Mucosa of stomach (tissue), 1 donor: ENCODE measurements around the gene MAGI1.

Experiments
- H3K27me3 ChIP-seq: one replicate; pipeline ENCODE4 v1.7.0; 2013; ENCODE audit warnings: mild to moderate bottlenecking, low read length; ENCODE audit not compliant: control insufficient read depth, insufficient read depth
- H3K36me3 ChIP-seq: one replicate; pipeline ENCODE4 v1.7.0; 2013; ENCODE audit warnings: low read length; ENCODE audit not compliant: control insufficient read depth, insufficient read depth
- H3K4me1 ChIP-seq: one replicate; pipeline ENCODE4 v1.7.0; 2013; ENCODE audit warnings: mild to moderate bottlenecking, low read length; ENCODE audit not compliant: control insufficient read depth, insufficient read depth
- H3K4me3 ChIP-seq: one replicate; pipeline ENCODE4 v1.7.0; 2013; ENCODE audit warnings: low read length
- H3K9ac ChIP-seq: one replicate; pipeline ENCODE4 v1.7.0; 2013; ENCODE audit warnings: mild to moderate bottlenecking, low read length, moderate library complexity
- H3K9me3 ChIP-seq: one replicate; pipeline ENCODE4 v1.7.0; 2013; ENCODE audit warnings: mild to moderate bottlenecking, low read length, moderate library complexity; ENCODE audit not compliant: control insufficient read depth
- donor health status: Pancreatic carcinoma.

The MAGI1 gene

DNA sequence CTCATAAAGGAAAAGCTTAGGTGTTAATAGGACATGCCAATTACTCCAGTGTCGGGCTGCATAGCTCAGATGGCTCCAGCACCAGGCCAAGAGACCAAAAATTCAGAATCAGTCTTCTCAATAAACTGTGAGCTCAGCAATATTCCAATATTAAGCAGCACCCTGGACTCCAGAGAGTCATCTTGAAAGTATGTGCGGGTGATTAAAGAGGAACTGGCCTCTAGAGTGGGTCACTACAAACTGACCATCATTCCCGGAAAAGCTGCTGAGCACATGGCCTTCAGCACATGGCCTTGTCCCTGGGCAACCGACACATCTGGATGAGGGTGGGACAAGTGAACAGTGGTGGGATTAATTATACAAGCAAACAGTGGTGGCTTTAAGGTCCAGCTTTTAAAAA lies 59.0 kb downstream of the MAGI1 start:
- no peaks in the 10 kb centered on the region for H3K36me3 ChIP-seq
- H3K9me3 ChIP-seq, result no peaks in the 10 kb centered on the region
- H3K4me3 ChIP-seq, result no peak overlapping the region
- H3K9ac ChIP-seq, result no peak overlapping the region
- H3K4me1 ChIP-seq, result no peaks in the 10 kb centered on the region
- no peaks in the 10 kb centered on the region for H3K27me3 ChIP-seq

DNA sequence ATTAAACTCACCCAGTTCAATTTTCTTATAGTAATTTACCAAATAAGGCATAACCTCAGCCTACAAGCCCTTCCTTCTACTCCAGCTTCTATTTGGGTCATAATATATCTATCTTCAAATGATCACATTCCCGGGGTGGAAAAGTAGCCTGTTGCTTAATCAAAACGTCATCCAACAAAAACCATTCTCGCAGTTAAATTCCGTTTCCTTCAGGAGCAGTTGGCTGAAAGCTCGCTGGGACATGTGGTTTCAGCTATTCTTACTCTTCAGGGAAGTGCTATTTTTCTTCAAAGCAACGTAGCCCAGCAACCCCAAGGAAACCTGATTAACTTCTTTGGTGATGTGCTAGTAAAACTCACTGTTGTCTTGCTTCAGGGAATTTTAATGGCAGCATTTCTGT lies 59.6 kb downstream of the MAGI1 start:
- Histone ChIP-seq H3K36me3 (peaks cover 3% of the 10 kb centered on the region), H3K27me3 (no peaks in the 10 kb centered on the region), H3K9me3 (no peaks in the 10 kb centered on the region), H3K4me3 (no peak overlapping the region), H3K4me1 (no peaks in the 10 kb centered on the region), H3K9ac (no peak overlapping the region)

DNA sequence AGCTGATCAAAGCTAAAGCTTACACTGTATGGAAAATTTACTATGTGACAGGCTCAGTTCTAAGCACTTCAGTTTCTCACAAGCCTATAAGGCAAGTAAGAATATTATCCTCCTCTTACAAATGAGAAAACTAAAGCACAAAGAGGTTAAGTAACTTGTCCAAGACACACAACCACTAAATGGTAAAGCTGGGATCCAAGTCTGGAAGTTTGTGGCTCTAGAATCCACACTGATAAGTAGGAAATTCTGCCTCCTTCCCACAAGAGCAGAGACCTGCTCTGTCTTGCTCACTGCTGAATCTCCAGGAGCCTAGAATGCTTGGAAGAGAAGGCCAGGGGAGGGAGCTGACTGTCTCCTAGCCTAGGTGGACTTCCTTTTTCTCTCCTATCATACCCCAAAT lies 60.6 kb downstream of the MAGI1 start:
- Histone ChIP-seq H3K4me3 (no peak overlapping the region), H3K9me3 (no peaks in the 10 kb centered on the region), H3K27me3 (no peaks in the 10 kb centered on the region), H3K4me1 (no peaks in the 10 kb centered on the region), H3K9ac (no peak overlapping the region), H3K36me3 (peaks cover 3% of the 10 kb centered on the region)

DNA sequence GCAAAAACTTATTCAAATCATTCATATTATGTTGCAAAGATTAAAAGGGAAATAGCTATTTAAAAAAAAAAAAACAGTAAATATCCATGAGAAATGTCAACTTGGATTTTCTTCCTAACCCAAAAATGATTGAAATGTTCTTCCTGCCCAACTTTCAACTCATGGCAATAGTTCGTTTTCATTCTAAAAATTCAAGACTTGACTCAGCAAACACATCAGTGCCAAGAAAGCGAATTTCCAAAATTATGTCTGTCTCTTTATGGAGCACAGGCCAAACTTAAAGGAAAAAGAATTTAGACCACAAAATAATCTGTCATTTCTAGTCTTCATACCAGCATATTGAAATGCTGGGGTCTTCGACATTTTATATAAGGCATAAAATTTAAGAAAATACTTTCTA lies 63.7 kb downstream of the MAGI1 start:
- H3K9ac ChIP-seq, result no peak overlapping the region
- H3K36me3 ChIP-seq, result peaks cover 3% of the 10 kb centered on the region
- H3K4me1 ChIP-seq, result peaks cover 12% of the 10 kb centered on the region
- no peaks in the 10 kb centered on the region for H3K9me3 ChIP-seq
- H3K4me3 ChIP-seq, result no peak overlapping the region
- no peaks in the 10 kb centered on the region for H3K27me3 ChIP-seq

DNA sequence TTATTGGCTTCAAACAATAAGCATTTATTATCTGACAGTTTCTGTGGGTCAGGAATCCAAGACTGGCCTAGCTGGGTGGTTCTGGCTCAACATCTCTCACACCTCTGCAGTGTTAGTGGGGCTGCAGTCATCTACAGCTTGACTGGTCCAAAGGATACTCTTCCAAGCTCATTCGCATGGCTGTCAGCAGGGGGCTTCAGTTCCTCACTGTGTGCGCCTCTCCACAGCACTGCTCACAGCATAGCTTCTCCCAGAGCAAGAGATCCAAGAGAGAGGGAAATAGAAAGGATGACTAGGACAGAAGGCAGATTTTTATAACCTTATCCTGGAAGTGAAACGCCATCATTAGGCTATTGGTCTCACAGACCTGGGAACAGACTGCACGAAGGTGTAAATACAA lies 64.2 kb downstream of the MAGI1 start:
- Histone ChIP-seq H3K4me1 (peaks cover 12% of the 10 kb centered on the region), H3K4me3 (no peak overlapping the region), H3K9me3 (no peaks in the 10 kb centered on the region), H3K27me3 (no peaks in the 10 kb centered on the region), H3K9ac (no peak overlapping the region), H3K36me3 (peaks cover 3% of the 10 kb centered on the region)

DNA sequence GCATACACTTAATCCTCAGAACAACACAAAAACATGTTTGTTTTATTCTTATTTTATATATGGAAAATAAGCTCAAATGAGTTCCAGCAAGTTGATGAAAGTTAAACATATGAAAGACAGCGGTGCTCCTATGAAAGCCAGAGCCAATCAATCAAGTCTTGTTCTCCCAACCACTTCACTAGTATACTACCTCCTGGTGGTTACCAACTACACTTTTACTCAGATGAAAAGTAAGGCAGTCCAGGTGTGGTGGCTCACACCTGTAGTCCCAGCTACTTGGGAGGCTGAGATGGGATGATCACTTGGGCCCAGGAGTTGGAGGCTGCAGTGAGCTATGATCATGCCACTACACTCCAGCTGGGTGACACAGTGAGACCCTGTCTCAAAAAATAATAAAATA lies 66.0 kb downstream of the MAGI1 start:
- Histone ChIP-seq H3K36me3 (peaks cover 3% of the 10 kb centered on the region), H3K9me3 (no peaks in the 10 kb centered on the region), H3K27me3 (no peaks in the 10 kb centered on the region), H3K4me1 (peaks cover 12% of the 10 kb centered on the region), H3K9ac (no peak overlapping the region), H3K4me3 (no peak overlapping the region)

DNA sequence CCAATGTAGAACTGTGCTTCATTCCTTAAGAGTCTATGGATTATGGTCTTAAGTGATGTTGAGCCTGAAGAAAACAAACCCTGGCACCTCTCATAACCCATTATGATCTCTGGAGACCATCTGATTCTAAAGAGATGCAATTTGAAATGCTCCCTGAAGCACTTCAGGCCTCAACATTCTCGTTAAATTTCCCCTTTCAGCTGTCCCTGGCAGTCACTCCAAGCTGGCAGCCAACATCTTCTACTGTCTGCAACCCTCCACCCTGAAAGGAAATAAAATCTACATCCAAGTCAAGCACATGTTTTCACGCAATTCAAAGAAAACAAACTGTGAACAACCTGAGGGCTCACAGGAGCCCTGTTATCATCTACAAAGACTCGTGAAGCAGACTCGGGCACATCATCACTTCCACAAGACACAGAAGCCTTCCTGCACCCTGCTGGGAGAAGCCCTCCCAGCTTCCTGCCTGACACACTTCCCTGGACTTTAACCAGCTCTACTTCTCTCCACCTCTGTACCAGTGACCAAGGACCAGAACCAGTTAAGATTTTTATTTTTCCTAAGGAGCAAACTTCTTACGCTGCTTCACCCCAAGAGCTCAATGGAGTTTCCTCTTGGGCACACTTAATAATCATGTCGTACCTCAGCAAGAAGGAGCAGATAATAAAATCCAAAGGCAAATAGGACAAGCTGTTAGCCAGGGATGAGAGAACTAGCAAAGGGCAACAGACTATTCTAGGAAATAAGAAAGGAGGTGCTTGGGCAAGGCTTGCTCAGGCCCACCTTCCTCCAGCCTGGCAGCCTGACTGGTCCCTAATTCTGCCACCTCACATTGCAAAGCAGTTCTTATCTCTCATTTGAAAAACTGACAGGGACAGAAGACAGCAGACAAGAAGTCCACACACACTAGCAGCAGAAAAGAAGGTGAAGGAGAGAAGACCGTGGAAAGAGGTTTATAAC lies 67.1 kb downstream of the MAGI1 start:
- Histone ChIP-seq H3K36me3 (peaks cover 3% of the 10 kb centered on the region), H3K27me3 (no peaks in the 10 kb centered on the region), H3K4me1 (peaks cover 12% of the 10 kb centered on the region), H3K9ac (no peak overlapping the region), H3K9me3 (no peaks in the 10 kb centered on the region), H3K4me3 (no peak overlapping the region)

DNA sequence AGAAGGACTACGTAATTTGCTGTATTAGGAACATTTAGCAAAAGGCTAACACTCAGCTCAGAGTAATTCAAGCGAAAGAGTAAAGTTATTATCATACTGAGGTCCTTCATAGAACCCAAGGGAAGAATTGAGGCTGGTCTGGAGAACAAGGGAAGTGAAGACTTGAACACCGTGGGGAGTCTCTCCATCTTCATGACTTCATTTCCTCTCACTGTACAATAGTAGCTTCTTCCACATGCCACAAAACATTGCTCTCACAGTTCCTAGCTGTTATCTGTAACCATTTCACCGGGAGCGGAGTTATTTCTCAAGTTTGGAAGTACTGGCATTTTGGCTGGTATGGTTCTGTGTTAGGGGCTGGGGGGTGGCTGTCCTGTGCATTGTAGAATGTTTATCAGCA lies 69.7 kb downstream of the MAGI1 start:
- Histone ChIP-seq H3K9me3 (no peaks in the 10 kb centered on the region), H3K4me3 (no peak overlapping the region), H3K4me1 (peaks cover 20% of the 10 kb centered on the region), H3K27me3 (no peaks in the 10 kb centered on the region), H3K36me3 (no peaks in the 10 kb centered on the region), H3K9ac (no peak overlapping the region)

DNA sequence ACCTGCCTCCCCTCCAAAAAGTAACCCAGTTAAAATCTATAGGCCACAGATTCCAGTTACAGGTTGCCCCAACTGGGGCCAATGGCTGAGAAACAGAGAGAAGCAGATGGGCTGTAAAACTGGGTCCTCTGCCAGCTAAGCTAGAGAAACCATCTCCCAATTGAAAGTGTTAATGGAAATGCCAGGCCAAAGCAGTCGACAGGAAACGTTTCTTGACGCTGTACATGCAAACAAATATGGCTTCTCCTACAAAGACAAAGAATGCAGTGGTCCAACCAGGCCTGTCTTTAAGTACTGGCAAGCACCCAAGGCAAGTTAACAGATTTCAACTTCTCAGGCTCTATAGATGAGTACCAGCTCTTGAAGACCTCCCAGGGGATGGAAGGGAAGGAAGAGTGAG lies 71.3 kb downstream of the MAGI1 start:
- H3K9me3 ChIP-seq, result no peaks in the 10 kb centered on the region
- H3K36me3 ChIP-seq, result no peaks in the 10 kb centered on the region
- H3K9ac ChIP-seq, result no peak overlapping the region
- H3K4me3 ChIP-seq, result no peak overlapping the region
- no peaks in the 10 kb centered on the region for H3K27me3 ChIP-seq
- H3K4me1 ChIP-seq, result peaks cover 28% of the 10 kb centered on the region

DNA sequence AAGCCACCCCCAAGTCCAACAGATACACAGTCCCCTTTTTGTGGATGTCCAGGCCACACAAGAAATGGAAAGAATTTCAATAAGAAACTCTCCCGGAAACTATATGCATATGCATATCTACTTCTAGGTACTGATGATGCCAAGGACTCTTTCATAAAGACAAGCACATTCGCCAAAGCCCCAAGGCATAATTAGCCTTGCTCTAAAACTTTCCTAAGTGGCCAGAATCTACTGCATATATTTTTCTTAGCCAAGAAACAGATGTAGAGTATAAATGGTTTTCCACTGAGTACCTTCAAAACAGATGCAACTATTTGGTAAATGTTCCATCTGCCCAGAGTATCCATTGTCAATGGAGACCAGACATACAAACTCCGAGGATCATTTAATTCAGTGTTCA lies 73.9 kb downstream of the MAGI1 start:
- Histone ChIP-seq H3K4me3 (no peak overlapping the region), H3K4me1 (peaks cover 31% of the 10 kb centered on the region), H3K9ac (no peak overlapping the region), H3K36me3 (no peaks in the 10 kb centered on the region), H3K9me3 (no peaks in the 10 kb centered on the region), H3K27me3 (no peaks in the 10 kb centered on the region)

DNA sequence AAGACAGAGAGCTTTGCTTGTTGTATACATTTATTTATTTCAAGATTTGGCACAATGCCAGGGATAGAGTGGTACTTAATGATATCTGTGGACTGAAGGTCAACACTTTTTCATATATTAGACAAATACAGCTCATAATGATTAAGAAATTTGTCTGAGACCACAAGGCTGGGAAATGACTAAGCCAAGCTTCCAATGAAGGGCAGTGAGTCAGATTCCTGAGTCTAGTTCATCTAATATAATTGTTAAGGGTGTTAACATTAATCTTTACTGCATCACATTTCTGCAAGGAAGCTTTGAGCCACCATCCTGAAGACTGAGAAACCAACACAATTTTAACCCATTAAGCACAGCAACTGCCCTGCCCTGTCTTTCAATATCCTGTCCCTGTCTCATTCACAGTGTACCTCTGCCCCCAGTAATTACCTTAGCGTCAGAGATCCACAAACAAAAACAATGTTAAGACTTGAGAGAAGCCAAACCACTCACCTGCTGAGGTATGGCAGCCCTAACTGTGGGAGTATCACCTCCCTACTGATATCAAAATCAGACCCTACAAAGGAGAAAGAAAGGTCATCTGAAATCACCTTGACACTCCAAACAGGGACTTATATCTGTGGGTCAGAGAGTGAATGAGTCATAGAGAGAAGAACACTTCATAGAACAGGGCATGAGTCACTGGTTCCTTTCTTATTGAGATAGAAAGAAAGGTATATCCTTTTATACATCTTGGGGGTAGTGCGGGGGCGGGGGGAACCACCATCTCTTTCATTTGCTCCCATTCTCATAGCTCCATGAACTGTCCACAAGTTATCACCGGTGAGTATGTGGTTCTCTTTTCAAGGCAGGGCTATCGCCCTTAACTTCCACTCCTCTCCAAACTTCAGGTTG lies 74.7 kb downstream of the MAGI1 start:
- peaks cover 31% of the 10 kb centered on the region for H3K4me1 ChIP-seq
- H3K36me3 ChIP-seq, result no peaks in the 10 kb centered on the region
- no peak overlapping the region for H3K4me3 ChIP-seq

DNA sequence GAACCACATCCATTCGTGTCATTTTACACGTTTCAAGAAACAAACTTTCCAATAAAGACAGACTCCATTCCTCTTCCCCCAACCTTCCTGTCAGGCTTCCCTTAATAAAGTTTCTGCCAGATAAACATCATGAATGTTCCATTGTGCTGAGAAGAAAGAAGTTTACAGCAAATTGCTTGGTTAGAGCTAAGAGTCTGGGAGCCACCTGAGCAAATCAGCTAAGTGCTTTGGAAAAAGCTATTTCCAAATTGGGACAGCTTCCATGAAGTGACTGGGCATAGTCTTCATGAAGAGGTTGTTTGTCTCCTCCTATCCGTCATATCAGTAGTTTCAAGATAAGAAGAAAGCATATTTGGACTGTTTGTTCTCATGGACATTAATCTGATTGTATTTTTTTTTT lies 77.0 kb downstream of the MAGI1 start:
- no peaks in the 10 kb centered on the region for H3K9me3 ChIP-seq

More for the DNA sequence above, 74.7 kb downstream of the MAGI1 start:
- no peaks in the 10 kb centered on the region for H3K27me3 ChIP-seq
- peak overlapping the region; percentile 23 for H3K9ac ChIP-seq
- no peaks in the 10 kb centered on the region for H3K9me3 ChIP-seq

More for the DNA sequence above, 77.0 kb downstream of the MAGI1 start:
- no peaks in the 10 kb centered on the region for H3K36me3 ChIP-seq
- no peak overlapping the region for H3K4me3 ChIP-seq
- peaks cover 32% of the 10 kb centered on the region for H3K4me1 ChIP-seq
- no peaks in the 10 kb centered on the region for H3K27me3 ChIP-seq
- peak overlapping the region; percentile 35 for H3K9ac ChIP-seq
